ENCODE results near the gene RALGAPA1.

The RALGAPA1 gene

DNA sequence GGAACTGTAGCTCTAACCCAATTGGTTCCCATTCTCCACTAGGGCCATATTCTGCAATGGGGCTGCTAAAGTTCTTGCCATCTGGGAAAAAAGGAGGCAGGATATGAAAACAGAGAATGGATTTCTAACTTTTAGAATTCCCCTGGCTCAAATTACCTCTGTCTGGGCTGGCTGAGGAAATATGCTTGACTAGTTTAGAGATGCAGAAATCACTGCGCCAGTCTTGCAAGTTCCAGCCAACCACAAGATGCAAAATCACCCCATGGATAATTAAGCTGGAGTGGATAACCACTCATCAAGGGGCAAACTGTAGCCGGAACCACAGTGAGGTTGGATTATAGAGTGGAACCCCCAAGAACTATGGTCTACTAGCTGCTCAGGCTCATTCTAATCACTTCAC, 126.3 kb downstream of the RALGAPA1 start:
- TF ChIP-seq, protein P1, sequence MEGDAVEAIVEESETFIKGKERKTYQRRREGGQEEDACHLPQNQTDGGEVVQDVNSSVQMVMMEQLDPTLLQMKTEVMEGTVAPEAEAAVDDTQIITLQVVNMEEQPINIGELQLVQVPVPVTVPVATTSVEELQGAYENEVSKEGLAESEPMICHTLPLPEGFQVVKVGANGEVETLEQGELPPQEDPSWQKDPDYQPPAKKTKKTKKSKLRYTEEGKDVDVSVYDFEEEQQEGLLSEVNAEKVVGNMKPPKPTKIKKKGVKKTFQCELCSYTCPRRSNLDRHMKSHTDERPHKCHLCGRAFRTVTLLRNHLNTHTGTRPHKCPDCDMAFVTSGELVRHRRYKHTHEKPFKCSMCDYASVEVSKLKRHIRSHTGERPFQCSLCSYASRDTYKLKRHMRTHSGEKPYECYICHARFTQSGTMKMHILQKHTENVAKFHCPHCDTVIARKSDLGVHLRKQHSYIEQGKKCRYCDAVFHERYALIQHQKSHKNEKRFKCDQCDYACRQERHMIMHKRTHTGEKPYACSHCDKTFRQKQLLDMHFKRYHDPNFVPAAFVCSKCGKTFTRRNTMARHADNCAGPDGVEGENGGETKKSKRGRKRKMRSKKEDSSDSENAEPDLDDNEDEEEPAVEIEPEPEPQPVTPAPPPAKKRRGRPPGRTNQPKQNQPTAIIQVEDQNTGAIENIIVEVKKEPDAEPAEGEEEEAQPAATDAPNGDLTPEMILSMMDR (IDR thresholded peaks at IDR 0.05; ENCODE audit: borderline replicate concordance, insufficient read depth, low read depth, low read length): no peak
- no peak overlapping the region for H3K4me3 ChIP-seq (ENCODE audit: low read depth, low read length)

DNA sequence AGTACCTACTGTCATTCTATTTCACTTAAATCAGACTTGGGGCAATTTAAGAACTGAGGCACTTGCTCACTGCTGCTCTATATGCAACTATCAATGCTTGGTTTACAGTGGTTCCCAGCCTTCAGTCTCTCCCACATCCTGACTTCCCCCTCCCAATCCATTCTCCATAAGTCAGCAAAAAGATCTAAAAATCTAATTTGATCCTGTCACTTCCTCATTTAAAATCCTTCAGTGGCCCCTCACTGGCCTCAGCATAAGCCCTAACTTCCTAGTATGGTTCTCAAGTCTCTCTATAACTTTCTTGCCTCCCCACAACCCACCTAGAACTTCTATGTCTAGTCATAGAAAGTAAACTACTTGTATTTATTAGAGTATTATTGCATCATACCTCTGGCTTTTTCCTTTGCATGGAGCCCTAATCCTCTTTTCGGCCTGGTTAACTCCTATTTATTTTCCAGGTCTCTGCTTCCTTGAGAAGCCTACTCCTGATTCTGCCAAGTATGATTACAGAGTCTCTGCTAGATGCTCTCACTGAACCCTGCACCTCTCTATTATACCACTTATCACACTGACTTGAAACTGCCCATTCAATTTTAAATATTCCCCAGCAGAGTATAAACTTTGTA, 130.6 kb downstream of the RALGAPA1 start:
- TF ChIP-seq, protein P1 (IDR thresholded peaks at IDR 0.05; ENCODE audit: borderline replicate concordance, insufficient read depth, low read depth, low read length): no peak

DNA sequence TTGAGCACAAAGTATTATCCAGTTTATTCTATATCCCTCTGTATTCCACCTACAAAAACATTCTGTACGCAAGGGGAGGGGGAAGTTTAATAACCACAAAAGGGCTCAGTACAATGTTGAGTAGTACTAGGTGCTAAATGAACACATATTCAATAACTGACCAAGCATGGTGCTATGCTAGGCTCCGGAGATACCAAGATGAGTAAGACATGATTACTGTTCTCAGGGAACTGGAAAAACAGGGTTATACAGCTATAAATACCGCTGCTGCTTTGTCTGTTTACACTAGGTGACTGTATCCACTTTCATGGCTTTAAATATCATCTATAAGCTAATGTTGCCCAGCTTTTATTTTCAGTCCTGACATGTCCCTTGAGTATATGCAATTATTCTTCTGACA, 139.3 kb downstream of the RALGAPA1 start:
- TF ChIP-seq, protein P1 (IDR thresholded peaks at IDR 0.05; ENCODE audit: borderline replicate concordance, insufficient read depth, low read depth, low read length): no peak
- H3K4me3 ChIP-seq (ENCODE audit: low read depth, low read length): no peak overlapping the region

More for the DNA sequence above, 130.6 kb downstream of the RALGAPA1 start:
- no peak overlapping the region for H3K4me3 ChIP-seq (ENCODE audit: low read depth, low read length)

DNA sequence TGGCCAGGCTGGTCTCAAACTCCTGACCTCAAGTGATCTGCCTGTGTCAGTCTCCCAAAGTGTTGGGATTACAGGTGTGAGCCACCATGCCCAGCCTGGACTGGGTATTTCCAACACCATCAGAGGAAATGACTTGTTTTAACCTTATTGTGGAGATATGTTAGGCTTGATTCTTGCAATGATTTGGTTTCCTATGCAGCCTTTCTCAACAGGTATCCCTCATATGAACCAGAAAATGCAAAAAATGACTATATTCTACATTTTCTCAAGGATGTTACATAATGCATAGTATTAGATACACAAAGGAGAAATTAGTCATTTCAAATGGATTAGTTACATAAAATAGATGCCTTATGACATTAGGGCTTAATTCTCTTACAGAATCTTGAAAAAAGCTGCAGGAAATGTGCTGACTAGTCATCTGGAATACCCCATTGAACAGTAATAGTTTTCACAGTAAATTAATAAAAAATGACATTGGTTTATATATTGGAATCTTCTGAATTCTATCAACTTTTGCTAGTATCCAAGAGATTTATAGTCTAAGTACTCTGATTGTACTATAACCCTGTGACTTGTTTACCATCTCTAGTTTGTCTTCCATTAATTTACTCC, 142.6 kb downstream of the RALGAPA1 start:
- TF ChIP-seq, protein P1 (IDR thresholded peaks at IDR 0.05; ENCODE audit: borderline replicate concordance, insufficient read depth, low read depth, low read length): no peak

DNA sequence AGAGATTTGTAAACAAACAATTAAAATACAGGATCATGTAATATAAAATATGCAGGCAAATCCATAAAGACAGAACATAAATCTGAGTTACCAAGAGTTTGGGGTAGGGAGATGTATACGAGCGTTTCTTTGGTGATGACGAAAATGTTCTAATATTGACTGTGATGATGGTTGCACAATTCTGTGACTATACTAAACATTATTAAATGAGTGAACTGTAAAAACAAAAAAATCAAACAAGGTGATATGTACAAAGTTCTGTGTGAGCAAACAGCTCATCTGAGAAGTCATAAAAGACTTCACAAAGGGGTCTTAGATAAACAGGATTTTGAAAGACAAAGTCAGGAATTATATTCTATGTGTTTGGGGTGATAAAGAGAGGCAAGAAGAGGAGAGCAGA, 147.2 kb downstream of the RALGAPA1 start:
- no peak overlapping the region for H3K4me3 ChIP-seq (ENCODE audit: low read depth, low read length)
- TF ChIP-seq, protein P1 (IDR thresholded peaks at IDR 0.05; ENCODE audit: borderline replicate concordance, insufficient read depth, low read depth, low read length): no peak

More for the DNA sequence above, 142.6 kb downstream of the RALGAPA1 start:
- H3K4me3 ChIP-seq (ENCODE audit: low read depth, low read length): no peak overlapping the region

DNA sequence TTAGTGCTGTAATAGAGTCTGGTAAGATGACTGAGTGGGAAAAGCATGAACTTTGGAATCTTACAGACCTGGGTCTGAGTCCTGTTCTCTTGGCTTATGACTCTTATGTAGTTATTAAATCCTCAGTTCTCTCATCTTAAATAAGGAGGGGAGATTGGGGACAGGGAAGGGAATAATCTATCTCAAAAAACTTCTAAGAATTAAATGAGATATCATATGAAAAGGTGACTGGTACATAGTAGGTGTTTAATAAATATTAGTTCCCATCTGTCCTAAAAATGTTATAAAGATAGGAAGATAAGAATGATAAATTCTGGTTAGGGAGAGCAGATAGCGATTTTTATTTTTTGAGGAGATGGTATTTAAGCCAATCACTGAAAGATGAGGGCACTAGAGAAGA, 156.1 kb downstream of the RALGAPA1 start:
- TF ChIP-seq, protein P1 (IDR thresholded peaks at IDR 0.05; ENCODE audit: borderline replicate concordance, insufficient read depth, low read depth, low read length): no peak
- no peak overlapping the region for H3K4me3 ChIP-seq (ENCODE audit: low read depth, low read length)

DNA sequence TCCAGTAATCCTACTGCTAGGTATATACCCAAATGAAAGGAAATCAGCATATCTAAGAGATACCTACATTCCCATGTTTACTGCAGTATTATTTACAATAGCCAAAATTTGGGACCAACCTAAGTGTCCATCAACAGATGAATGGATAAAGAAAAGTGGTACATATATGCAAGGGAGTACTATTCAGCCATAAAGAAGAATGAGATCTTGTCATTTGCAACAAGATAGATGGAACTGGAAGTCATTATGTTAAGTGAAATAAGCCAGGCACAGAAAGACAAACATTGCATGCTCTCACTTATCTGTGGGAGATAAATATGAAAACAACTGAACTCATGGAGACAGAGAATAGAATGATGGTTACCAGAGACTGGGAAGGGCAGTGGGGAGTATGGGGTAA, 165.6 kb downstream of the RALGAPA1 start:
- TF ChIP-seq, protein P1 (IDR thresholded peaks at IDR 0.05; ENCODE audit: borderline replicate concordance, insufficient read depth, low read depth, low read length): no peak

More for the DNA sequence above, 165.6 kb downstream of the RALGAPA1 start:
- no peak overlapping the region for H3K4me3 ChIP-seq (ENCODE audit: low read depth, low read length)

Data from GM12875 (cell line).